GM21390 (cell line): Measurements from ENCODE around the gene XPNPEP1.

Experiments used
- ATAC-seq: cut with Tn5 transposase; IDR thresholded peaks from one replicate; pipeline ENCODE4 v1.9.1; 2021; ENCODE audit not compliant: unreplicated experiment

XPNPEP1 gene

DNA sequence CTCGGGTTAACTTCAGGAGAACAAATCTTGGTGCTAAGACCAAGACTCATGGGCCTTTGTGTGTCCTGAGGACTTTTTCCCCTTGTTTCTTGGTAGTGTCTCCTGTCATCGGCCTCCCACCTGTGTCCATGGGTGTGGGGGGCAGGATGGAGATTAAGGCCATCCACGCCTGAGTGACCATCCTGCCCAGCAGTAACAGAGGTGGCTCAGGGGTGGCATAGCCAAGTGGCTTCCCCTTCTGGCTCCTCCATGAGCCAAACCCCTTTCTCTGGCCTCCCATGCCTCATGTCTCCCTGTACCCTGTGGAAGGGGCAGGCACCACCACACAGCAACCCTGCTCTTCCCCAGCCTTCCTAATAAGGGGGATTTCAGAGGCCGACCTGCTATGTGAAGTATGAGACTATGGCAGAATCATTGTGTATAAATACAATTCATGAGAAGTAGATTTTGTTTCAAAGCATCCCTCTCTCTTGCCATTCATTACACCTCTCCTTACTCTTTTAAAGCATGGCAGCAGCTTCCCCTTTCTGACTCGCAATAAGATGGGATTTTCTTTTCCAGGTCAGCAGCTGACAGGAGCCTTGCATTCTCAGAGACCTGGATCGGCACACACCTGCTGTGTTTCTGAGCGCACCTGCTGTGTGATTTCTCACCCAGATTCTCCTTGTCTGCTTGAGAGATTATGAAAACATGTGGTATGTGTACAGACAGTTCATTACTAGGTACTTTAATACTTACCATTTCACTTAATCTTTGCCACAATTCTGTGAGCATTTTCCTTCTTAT is 102.5 kb downstream of the XPNPEP1 start:
- no peak for ATAC-seq

DNA sequence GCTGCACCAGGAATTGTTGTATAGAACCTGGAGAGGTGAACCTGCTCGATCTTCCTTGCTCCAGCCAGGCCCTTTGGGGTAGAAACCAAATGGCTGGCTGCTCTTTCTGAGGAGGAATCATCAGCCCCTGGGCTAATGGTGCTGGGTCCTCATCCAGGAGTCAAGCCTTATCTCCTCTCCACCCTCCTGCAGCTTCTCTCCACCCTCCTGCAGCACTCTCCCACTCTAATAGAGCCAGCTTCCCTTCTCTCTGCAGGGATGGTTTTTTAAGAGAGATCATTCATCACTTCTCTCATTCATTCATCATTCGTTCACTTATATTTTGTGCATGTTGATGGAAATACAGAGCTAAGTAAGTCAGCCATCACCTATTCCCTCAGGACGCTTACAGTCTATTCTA is 103.5 kb downstream of the XPNPEP1 start:
- no peak for ATAC-seq
